ENCODE measurements around the gene AVEN.
"Not testable (repeated sequence)": the region's sequence is repeated elsewhere in the genome, so short reads cannot be mapped to it uniquely, and the experiment has no call there.

The AVEN gene

DNA sequence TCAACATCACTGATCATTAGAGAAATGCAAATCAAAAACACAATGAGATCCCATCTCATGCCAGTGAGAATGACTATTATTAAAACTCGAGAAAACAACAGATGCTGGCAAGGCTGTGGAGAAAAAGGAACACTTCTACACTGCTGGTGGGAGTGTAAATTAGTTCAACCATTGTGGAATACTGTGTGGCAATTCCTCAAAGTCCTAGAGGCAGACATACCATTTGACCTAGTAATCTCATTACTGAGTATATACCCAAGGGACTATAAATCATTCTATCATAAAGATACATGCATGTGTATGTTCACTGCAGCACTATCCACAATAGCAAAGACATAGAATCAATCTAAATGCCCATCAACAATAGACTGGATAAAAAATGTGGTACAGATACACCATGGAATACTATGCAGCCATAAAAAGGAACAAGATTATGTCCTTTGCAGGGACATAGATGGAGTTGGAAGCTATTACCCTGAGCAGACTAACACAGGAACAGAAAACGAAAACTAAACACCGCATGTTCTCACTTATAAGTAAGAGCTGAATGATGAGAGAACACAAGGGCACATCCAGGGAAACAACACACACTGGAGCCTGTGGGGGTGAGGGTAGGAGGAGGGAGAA is 15.2 kb upstream of the AVEN start:
- no peak for DNase-seq
- Mint-ChIP-seq H3K27me3 (peaks cover 8% of the 10 kb centered on the region), H3K27ac (no peak overlapping the region), H3K36me3 (peaks cover 17% of the 10 kb centered on the region), H3K4me3 (no peak overlapping the region), H3K4me1 (no peaks in the 10 kb centered on the region), H3K9me3 (peaks cover 27% of the 10 kb centered on the region)
- CTCF ChIA-PET: no interaction called here

DNA sequence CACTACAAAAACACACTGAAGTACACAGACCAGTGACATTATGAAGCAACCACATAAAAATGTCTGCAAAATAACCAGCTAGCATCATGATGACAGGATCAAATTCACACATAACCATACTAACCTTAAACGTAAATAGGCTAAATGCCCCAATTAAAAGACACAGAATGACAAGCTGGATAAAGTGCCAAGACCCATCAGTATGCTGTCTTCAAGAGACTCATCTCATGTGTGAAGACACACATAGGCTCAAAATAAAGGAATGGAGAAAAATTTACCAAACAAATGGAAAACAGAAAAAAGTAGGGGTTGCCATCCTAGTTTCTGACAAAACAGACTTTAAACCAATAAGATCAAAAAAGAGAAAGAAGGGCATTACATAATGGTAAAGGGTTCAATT is 11.4 kb upstream of the AVEN start:
- peaks cover 31% of the 10 kb centered on the region for H3K9me3 Mint-ChIP-seq

DNA sequence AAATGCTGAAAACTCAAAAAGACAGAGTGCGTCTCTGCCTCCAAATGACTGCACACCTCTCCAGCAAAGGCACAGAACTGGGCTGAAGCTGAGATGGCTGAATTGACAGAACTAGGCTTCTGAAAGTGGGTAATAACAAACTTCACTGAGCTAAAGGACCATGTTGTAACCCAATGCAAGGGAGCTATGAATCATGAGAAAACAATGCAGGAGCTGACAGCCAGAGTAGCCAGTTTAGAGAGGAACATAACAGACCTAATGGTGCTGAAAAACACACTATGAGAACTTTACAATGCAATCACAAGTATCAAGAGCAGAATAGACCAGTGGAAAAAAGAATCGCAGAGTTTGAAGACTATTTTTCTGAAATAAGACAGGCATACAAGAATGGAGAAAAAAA is 10.1 kb upstream of the AVEN start:
- Mint-ChIP-seq H3K27ac (no peak overlapping the region), H3K9me3 (peaks cover 31% of the 10 kb centered on the region), H3K27me3 (peaks cover 16% of the 10 kb centered on the region), H3K36me3 (peaks cover 18% of the 10 kb centered on the region), H3K4me3 (no peak overlapping the region), H3K4me1 (no peaks in the 10 kb centered on the region)
- DNase-seq: no peak
- CTCF ChIA-PET: interaction anchor here (1.4 kb wide), 1 partner anchor 160 kb away, joined by 5 read pairs; the partner anchor contains the start of gene KATNBL1

More for the DNA sequence above, 11.4 kb upstream of the AVEN start:
- H3K36me3 Mint-ChIP-seq: peaks cover 18% of the 10 kb centered on the region
- CTCF ChIA-PET, H3K4me1 Mint-ChIP-seq, DNase-seq, H3K4me3 Mint-ChIP-seq, H3K27ac Mint-ChIP-seq: not testable (repeated sequence)
- H3K27me3 Mint-ChIP-seq: peaks cover 16% of the 10 kb centered on the region

DNA sequence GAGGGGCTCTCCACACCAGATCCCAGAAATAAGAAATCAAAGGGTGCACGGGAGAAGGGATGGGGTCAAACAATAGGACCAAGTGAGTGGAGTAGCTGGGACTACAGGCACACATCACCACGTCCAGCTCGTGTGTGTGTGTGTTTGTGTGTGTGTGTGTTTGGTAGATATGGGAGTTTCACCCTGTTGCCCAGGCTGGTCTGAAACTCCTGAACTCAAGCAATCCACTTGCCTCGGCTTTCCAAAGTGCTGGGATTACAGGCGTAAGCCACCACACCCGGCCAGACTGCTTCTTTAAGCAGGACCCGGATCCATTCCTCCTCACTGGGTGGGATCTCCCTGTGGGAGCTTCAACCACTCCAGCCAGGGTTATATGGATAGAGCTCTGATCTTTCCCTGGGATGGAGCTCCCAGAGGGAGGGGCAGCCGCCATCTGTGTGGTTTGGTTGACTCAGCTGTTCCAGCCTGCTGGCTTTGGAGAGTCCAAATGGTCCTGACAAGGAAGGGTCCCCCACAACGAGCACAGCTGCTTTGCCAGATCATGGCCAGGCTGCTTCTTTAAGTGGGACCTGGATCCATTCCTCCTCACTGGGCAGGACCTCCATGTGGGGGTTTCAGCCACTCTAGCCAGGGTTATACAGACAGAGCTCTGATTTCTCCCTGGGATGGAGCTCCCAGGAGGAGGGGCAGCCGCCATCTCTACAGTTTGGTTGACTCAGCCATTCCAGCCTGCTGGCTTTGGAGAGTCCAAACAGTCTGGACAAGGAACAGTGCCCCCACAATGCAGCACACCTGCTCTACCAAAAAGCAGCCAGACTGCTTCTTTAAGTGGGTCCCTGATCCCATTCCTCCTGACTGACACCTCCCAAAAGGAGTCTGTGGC is 9.1 kb upstream of the AVEN start:
- no peak overlapping the region for H3K4me3 Mint-ChIP-seq
- no peak for DNase-seq
- CTCF ChIA-PET: interaction anchor here (1.4 to 1.7 kb wide), 2 partner anchors 13 to 161 kb away, joined by 3 to 5 read pairs; partner anchors contain the start of gene KATNBL1
- peaks cover 16% of the 10 kb centered on the region for H3K27me3 Mint-ChIP-seq
- peaks cover 3% of the 10 kb centered on the region for H3K4me1 Mint-ChIP-seq
- H3K36me3 Mint-ChIP-seq: peaks cover 18% of the 10 kb centered on the region
- peaks cover 31% of the 10 kb centered on the region for H3K9me3 Mint-ChIP-seq
- no peak overlapping the region for H3K27ac Mint-ChIP-seq

DNA sequence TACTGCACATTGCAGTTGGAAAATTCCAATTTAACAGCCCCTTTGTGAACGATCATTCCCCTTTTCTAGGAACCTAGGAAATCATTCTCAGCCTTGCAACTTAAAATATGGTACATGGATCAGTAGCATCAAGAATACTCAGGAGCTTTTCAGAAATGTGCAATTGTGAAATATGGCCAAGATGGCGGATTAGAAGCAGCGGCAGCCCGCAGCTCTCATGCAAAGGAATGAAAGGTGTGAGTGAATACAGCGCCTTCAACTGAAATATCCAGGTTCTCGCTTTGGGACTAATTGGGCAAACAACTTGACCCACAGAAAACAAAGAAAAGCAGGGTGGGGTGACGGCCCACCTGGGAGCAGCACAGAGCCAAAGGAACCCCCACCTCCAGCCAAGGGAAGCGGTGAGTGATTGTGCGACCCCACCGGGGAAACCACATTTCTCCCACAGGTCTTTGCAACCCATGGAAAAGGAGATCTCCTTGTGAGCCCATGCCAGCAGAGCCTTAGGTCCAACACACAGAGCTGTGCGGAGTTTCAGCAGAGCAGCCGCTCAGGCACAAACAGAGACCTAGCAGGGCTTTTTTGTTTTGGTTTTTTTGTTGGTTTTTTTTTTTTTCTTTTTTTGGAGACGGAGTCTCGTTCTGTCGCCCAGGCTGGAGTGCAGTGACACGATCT is 7.6 kb upstream of the AVEN start:
- H3K27me3 Mint-ChIP-seq: peaks cover 14% of the 10 kb centered on the region

DNA sequence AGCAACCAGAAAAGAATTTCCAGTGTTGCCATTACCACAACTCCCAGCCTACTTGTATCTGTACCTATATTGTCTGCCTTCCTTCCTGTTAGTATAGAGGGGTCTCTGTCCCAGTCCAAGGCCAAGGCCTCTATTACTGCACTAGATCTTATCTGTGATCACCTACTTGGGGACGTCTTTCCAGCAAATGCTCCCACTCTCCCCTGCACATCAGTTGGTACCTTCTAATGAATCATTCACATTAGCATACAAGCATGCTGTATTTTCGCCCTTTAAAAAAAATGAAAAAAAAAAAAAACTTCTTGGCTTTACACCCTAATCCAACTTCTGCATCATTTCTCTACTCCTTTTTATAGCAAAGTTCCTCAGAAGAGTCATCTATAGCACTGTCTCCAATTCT is 4.8 kb upstream of the AVEN start:
- peaks cover 1% of the 10 kb centered on the region for H3K9me3 Mint-ChIP-seq

More for the DNA sequence above, 7.6 kb upstream of the AVEN start:
- Mint-ChIP-seq H3K4me1 (peaks cover 3% of the 10 kb centered on the region), H3K4me3 (no peak overlapping the region), H3K36me3 (peaks cover 17% of the 10 kb centered on the region), H3K27ac (no peak overlapping the region), H3K9me3 (peaks cover 24% of the 10 kb centered on the region)
- CTCF ChIA-PET: interaction anchor here (0.6 to 1.7 kb wide), 2 partner anchors 14 to 33 kb away, joined by 3 read pairs; no protein-coding TSS in a partner anchor
- DNase-seq: no peak

DNA sequence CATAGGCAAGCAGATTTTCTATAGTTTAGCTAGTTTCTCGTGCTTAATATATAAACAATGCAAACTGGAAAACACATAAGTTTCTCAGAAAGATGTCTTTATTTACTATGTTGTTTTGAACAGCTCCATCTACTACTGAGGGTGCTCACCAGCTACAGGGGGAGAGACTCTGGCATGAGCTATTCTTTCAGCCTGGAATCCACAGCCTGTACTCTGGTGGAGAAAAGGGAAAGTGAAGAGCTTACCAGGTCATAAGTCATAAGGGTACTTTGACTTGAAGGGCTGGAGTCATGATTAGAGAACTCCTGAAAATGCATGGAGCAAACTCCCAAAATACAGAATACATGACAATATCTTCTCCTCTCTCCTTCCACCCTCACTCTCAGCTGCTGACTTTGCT is 4.4 kb upstream of the AVEN start:
- CTCF ChIA-PET: no interaction called here
- no peak overlapping the region for H3K27ac Mint-ChIP-seq

More for the DNA sequence above, 4.8 kb upstream of the AVEN start:
- no peak for DNase-seq
- Mint-ChIP-seq H3K27me3 (peaks cover 6% of the 10 kb centered on the region), H3K36me3 (no peaks in the 10 kb centered on the region), H3K4me3 (no peak overlapping the region), H3K27ac (no peak overlapping the region), H3K4me1 (peaks cover 15% of the 10 kb centered on the region)
- CTCF ChIA-PET: no interaction called here

DNA sequence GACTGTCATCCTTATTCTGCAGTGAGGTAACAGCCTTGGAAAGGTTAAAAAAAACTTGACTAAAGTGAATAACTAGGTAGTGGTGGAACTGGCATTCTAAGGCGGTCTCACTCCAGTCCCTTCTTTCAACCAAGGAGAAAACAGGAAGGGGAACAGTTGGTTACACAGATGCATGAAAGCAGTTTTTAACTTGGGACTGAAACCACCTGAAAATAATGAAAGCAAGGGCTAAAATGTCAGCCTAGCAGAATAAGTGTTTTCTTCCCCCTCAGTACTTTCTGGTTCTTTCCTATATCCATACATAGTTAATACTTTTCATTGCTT is 748 bp upstream of the AVEN start:
- Mint-ChIP-seq H3K27me3 (no peaks in the 10 kb centered on the region), H3K4me1 (peaks cover 24% of the 10 kb centered on the region)

More for the DNA sequence above, 4.4 kb upstream of the AVEN start:
- no peaks in the 10 kb centered on the region for H3K36me3 Mint-ChIP-seq
- no peak overlapping the region for H3K4me3 Mint-ChIP-seq
- no peak for DNase-seq
- peaks cover 15% of the 10 kb centered on the region for H3K4me1 Mint-ChIP-seq
- H3K9me3 Mint-ChIP-seq: no peaks in the 10 kb centered on the region
- H3K27me3 Mint-ChIP-seq: peaks cover 3% of the 10 kb centered on the region

DNA sequence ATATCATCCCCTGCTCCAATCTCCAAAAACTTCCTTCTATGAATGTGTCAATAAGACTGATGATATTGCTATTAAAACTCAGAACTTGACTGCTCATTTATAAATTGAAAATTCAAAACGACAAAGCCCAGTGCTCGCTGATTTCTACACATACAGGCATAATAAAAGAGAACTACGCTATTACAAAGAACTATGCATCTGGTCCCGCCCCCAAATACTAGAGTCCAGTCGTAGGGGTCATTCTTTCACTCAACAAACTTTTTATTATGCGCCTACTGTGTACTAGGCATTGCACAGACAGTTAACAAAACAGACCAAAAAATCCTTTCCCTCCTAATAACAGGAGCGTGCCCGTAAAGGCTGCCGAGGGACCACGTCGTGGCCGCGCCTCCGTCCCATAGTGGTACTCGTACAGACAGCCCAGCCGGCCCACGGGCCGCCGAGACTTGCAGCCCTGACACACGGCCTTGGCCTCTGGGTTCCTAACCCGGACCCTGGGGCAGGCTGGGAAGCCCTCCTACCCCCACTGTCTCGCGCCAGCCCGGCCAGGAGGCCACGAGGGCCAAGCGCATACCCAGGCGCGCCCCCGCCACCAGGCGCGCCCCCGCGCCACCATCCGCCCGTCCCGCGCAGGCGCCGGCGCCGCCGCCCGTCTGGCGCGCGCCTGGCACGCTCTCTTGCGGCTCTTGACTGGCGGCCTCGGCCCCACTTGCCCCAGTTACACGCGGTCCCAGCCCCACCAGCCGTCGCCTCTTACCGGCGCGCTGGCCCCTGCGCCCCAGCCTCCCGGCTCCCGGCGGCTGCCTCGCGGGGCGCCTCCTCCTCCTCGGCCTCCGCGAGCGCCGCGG is 757 bp downstream of the AVEN start:
- H3K4me1 Mint-ChIP-seq: peaks cover 21% of the 10 kb centered on the region
- no peaks in the 10 kb centered on the region for H3K27me3 Mint-ChIP-seq
- DNase-seq: peak; percentile 73
- no peaks in the 10 kb centered on the region for H3K9me3 Mint-ChIP-seq
- CTCF ChIA-PET: interaction anchor here (1.3 kb wide), 1 partner anchor 22 kb away, joined by 3 read pairs; no protein-coding TSS in a partner anchor
- H3K27ac Mint-ChIP-seq: peak overlapping the region; percentile 87
- H3K36me3 Mint-ChIP-seq: no peaks in the 10 kb centered on the region
- H3K4me3 Mint-ChIP-seq: peak overlapping the region; percentile 87

More for the DNA sequence above, 748 bp upstream of the AVEN start:
- Mint-ChIP-seq H3K27ac (peak overlapping the region; percentile 92), H3K9me3 (no peaks in the 10 kb centered on the region), H3K36me3 (no peaks in the 10 kb centered on the region), H3K4me3 (peak overlapping the region; percentile 80)
- CTCF ChIA-PET: interaction anchor here (0.7 to 1.3 kb wide), 2 partner anchors 19 to 305 kb away, joined by 3 read pairs; no protein-coding TSS in a partner anchor
- DNase-seq: no peak

DNA sequence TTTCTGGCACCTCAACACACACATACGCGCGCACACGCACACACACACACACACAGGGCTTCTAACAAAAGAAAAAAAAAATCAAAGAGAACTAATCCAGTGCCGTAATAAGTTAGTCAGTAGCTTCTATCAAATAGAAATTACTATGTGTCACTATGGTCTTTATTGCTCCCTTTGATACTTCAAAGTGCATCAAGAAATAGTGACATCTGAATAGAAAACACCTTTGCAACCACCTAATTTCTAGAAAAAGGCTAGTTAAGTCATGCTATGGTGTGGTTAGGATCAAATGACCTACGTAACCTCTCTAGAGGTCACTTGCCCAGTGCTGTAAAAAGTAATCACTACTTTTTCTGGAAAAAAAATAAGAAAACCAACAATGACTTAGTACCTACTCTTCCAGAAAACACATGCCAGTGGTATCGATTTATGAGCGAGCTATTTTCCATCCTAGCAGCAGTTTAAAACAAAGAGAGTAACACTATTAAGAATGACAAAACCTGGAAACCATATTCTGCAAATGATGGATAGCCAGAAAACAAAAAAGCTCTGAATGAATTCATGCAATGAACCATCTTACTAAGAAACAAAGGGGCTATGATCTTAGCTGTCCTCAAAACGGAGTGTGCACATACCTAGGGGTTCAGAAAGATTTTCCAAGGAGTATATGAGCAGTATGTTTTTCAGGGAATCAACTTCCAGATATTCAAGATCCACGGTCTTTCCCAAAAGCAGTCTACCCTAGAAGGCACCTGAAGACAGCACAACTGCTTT is 6.8 kb downstream of the AVEN start:
- Mint-ChIP-seq H3K27me3 (no peaks in the 10 kb centered on the region), H3K4me3 (no peak overlapping the region), H3K36me3 (no peaks in the 10 kb centered on the region), H3K4me1 (peaks cover 2% of the 10 kb centered on the region), H3K9me3 (peaks cover 5% of the 10 kb centered on the region), H3K27ac (no peak overlapping the region)
- CTCF ChIA-PET: no interaction called here
- DNase-seq: no peak

DNA sequence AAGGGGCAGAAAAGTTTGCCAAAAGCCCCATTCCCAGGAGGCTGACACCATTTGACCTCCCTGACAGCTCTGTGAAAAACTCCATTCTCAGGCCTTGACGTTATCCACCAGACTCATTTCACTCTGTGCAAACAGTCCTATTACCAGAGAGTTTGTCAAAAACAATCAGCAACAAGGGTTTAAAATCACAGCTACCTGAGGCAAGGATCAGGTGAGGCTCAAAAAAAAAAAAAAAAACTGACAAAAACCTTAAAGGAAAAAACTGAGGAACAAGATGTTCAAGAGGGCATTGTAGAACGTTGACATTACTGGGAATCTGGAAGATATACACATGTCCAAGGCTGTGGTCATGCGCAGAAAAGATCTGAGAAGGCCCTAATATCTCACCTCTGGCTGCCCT is 11.4 kb downstream of the AVEN start:
- no peak overlapping the region for H3K4me3 Mint-ChIP-seq
- CTCF ChIA-PET: no interaction called here
- peaks cover 3% of the 10 kb centered on the region for H3K36me3 Mint-ChIP-seq
- H3K27me3 Mint-ChIP-seq: no peaks in the 10 kb centered on the region
- no peak for DNase-seq
- no peak overlapping the region for H3K27ac Mint-ChIP-seq
- H3K4me1 Mint-ChIP-seq: no peaks in the 10 kb centered on the region
- H3K9me3 Mint-ChIP-seq: peaks cover 5% of the 10 kb centered on the region

DNA sequence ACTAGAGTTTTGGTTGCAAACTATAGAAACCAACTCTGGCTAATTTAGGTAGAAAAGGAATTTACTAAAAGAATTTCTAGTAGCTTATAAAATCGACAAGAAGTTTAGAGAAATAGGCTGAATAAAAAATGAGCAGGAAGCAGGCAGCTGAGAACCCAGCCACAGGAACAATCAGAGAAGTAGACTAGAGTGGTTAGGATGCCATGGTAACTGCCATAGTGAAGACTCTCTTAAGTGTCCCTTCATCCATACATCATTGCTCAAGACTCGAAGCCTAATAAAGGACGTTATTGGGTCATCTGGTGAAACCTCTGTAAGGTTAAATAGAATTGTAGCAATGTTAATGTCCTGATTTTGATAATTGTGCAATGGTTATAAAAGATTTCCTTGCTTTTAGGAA is 13.8 kb downstream of the AVEN start:
- H3K27ac Mint-ChIP-seq: no peak overlapping the region
- H3K9me3 Mint-ChIP-seq: peaks cover 5% of the 10 kb centered on the region
- H3K4me3 Mint-ChIP-seq: no peak overlapping the region
- DNase-seq: no peak
- no peaks in the 10 kb centered on the region for H3K4me1 Mint-ChIP-seq
- peaks cover 10% of the 10 kb centered on the region for H3K36me3 Mint-ChIP-seq
- H3K27me3 Mint-ChIP-seq: no peaks in the 10 kb centered on the region
- CTCF ChIA-PET: no interaction called here

DNA sequence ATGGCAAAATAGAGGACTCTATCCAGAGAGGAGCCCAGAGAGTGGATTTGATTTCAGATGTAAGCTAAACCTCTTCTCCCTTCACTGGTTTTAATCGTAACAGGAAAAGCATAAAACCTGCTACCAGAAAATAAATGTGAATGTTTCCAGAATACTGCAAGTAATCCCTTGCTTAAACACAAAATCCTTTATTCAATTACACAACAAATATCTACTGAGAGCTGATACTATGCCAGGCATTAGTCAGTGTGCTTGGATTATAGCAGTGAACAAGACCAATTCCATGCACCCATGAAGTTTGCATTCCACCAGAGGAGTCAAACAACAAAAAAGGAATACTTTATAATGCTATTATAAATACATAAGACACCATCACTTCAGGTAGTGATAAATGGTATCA is 15.1 kb downstream of the AVEN start:
- no peak for DNase-seq
- Mint-ChIP-seq H3K4me3 (no peak overlapping the region), H3K4me1 (peaks cover 6% of the 10 kb centered on the region), H3K9me3 (peaks cover 5% of the 10 kb centered on the region), H3K36me3 (peaks cover 10% of the 10 kb centered on the region), H3K27me3 (no peaks in the 10 kb centered on the region), H3K27ac (no peak overlapping the region)
- CTCF ChIA-PET: no interaction called here
